Thoracic aorta (tissue), 2 donors: ENCODE results near the gene C21orf91. TPM values are rescaled to one million over a fixed set of nuclear protein-coding genes. Genes with fewer than 3 reads are reported as not detected.

ENCODE experiments used
- ATAC-seq: fragments of 150-250 bp; one replicate; pipeline ENCODE4 v1.8.0; 2017; ENCODE audit warnings: low read depth; ENCODE audit not compliant: insufficient number of reproducible peaks, low FRiP score
- DNase-seq: peaks from one replicate; pipeline ENCODE4 v3.0.0-alpha.2; 2020; ENCODE audit warnings: low spot score
- H3K27ac ChIP-seq, 2 donors: fragments of 200-600 bp; sonication (generic); 1 replicate in 1 of 2; 2 replicates in 1 of 2; pipeline ENCODE4 v1.5.1; 2016; ENCODE audit warnings: mild to moderate bottlenecking in 2 of 2, moderate library complexity in 2 of 2
- H3K27me3 ChIP-seq: fragments of 200-600 bp; sonication (generic); replicated peaks from 2 replicates; pipeline ENCODE4 v1.6.0; 2016; ENCODE audit warnings: mild to moderate bottlenecking; ENCODE audit not compliant: insufficient read depth
- H3K36me3 ChIP-seq: fragments of 200-600 bp; sonication (generic); one replicate; pipeline ENCODE4 v1.5.1; 2016
- H3K4me1 ChIP-seq, 2 donors: fragments of 200-600 bp; sonication (generic); 1 replicate in 1 of 2; 2 replicates in 1 of 2; pipeline versions ENCODE4 v1.5.1 to v1.6.0; 2016; ENCODE audit warnings: low read depth in 2 of 2, mild to moderate bottlenecking in 1 of 2; ENCODE audit not compliant: control insufficient read depth in 1 of 2
- H3K4me3 ChIP-seq: fragments of 200-600 bp; sonication (generic); 2 replicates; pipeline ENCODE4 v1.5.1; 2016; ENCODE audit warnings: mild to moderate bottlenecking
- H3K9me3 ChIP-seq: fragments of 200-600 bp; sonication (generic); 2 replicates; pipeline ENCODE4 v1.5.1; 2016
- CTCF ChIP-seq: fragments of 200-600 bp; sonication (generic); IDR thresholded peaks from one replicate; pipeline ENCODE4 v1.5.1; 2019; ENCODE audit warnings: antibody characterized with exemption
- total RNA-seq, 2 donors: library from RNA; depleted of rRNA; stranded (reverse); fragments of >200 nt; gene quantifications; one replicate each; pipeline versions ENCODE4 v1.1.0 to v1.2.3, GENCODE V29; 2016

C21orf91 gene
- total RNA-seq, 2 donors from 2014 or later, result 5.7 to 6.9 TPM

DNA sequence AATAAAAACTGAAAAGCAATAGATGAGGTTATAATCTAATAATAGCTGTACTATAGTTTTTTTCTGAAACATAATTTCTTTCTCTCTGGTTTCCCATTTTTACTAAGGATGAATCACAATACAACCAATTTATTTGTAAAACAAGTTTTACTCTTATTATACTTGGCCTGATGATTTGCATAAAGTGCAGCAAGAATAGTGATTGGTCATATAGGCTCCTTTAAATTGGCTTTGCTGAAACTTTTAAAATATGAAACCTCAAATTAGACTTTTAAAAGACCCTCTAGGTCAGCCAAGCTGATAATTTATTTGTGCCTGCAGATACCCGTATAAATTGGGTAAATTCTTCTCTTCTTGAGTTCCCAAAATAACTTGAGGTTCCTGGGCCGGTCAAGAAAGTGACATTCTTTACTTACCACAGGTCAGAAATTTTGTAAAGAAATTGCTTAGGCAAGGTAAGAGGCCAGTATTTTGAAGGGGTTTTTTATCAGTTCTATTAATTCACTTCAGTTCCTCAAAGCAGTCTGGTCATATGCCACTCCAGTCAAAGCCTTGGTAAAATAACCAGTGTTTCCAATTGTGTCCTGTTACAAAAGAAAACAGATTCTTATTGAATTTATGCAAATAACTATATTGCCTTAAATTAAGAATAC, 76.1 kb downstream of the C21orf91 start:
- no peaks in the 10 kb centered on the region for H3K9me3 ChIP-seq
- no peak overlapping the region for H3K27ac ChIP-seq
- DNase-seq (no peak), ATAC-seq (no peak)
- TF ChIP-seq CTCF, result no peak
- H3K27me3 ChIP-seq, result no peaks in the 10 kb centered on the region
- H3K4me1 ChIP-seq, result no peaks in the 10 kb centered on the region
- H3K36me3 ChIP-seq, result no peaks in the 10 kb centered on the region
- H3K4me3 ChIP-seq, result no peak overlapping the region

DNA sequence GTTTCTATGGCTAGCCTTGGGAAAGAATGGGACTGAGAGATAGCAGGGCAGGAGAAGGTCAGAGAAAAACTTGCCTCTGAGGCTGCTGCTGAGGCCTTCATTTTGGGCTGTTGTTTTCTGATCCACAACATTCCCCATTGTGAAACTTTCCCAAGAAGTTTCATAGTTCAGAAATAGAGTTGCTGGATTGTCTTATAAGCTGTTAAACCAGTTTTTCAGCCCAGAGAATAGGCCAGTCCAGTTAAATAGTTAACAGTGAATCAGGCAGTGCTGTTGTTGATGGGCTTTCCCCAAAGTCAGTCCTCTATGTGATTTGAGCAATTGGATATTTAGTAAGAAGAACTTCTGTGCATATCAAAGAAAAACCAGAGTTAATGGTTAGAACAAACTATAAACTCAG, 77.0 kb downstream of the C21orf91 start:
- H3K27ac ChIP-seq, result no peak overlapping the region
- no peak for TF ChIP-seq CTCF
- H3K27me3 ChIP-seq, result no peaks in the 10 kb centered on the region
- ATAC-seq (no peak), DNase-seq (no peak)
- no peak overlapping the region for H3K4me3 ChIP-seq
- no peaks in the 10 kb centered on the region for H3K9me3 ChIP-seq
- no peaks in the 10 kb centered on the region for H3K36me3 ChIP-seq
- no peaks in the 10 kb centered on the region for H3K4me1 ChIP-seq

Other genes starting within 250 kb of the C21orf91 start
- 10 to 100 TPM; 31.4 to 39.3 TPM for gene BTG3, start 206.5 kb downstream of the C21orf91 start, total RNA-seq